Suprapubic skin (tissue), 4 donors: ENCODE data around the gene EYS. TPM values are rescaled to one million over a fixed set of nuclear protein-coding genes. Genes with fewer than 3 reads are reported as not detected.

Experiments
- DNase-seq, 2 donors: peaks; one replicate each; pipeline ENCODE4 v3.0.0-alpha.2; 2019; ENCODE audit warnings: low spot score in 2 of 2
- H3K27ac ChIP-seq: fragments of 200-600 bp; sonication (generic); one replicate; pipeline ENCODE4 v1.5.1; 2019
- H3K27me3 ChIP-seq: fragments of 200-600 bp; sonication (generic); one replicate; pipeline ENCODE4 v1.5.1; 2019
- H3K36me3 ChIP-seq: fragments of 200-600 bp; sonication (generic); one replicate; pipeline ENCODE4 v1.5.1; 2019
- H3K4me1 ChIP-seq: fragments of 200-600 bp; sonication (generic); one replicate; pipeline ENCODE4 v1.5.1; 2019
- H3K4me3 ChIP-seq: fragments of 200-600 bp; sonication (generic); one replicate; pipeline ENCODE4 v1.5.1; 2019; ENCODE audit warnings: mild to moderate bottlenecking
- H3K9me3 ChIP-seq: fragments of 200-600 bp; sonication (generic); one replicate; pipeline ENCODE4 v1.5.1; 2019
- EP300 ChIP-seq: sonication (generic); formaldehyde crosslinking; IDR thresholded peaks from one replicate; pipeline ENCODE4 v1.6.1; 2017; ENCODE audit warnings: antibody characterized with exemption
- POLR2A ChIP-seq, 2 donors: fragments of 450-650 bp; IDR thresholded peaks; one replicate each; pipeline ENCODE4 v1.6.1; 2017; ENCODE audit warnings: antibody characterized with exemption in 2 of 2, mild to moderate bottlenecking in 2 of 2, moderate library complexity in 2 of 2
- POLR2AphosphoS5 ChIP-seq, 3 donors: sonication (generic); formaldehyde crosslinking; IDR thresholded peaks; one replicate each; pipeline ENCODE4 v1.6.1; 2017; ENCODE audit warnings: antibody characterized with exemption in 3 of 3
- WGBS: methylation state at CpG from one replicate; pipeline ENCODE4 v1.1.5; 2018; 5-methylcytosine and 5-hydroxymethylcytosine counted together
- total RNA-seq, 4 donors: library from RNA; depleted of rRNA; stranded (reverse); fragments of >200 nt; gene quantifications; one replicate each; pipeline ENCODE4 v1.1.0, GENCODE V29; 2016
- TF ChIP-seq, protein P1 (sequence below), 2 donors: fragments of 200-600 bp in 1 of 2; fragments of 450-650 bp in 1 of 2; sonication (generic) in 1 of 2; IDR thresholded peaks; one replicate each; pipeline ENCODE4 v1.5.1; 2016 to 2019; ENCODE audit warnings: antibody characterized with exemption in 2 of 2, mild to moderate bottlenecking in 1 of 2, moderate library complexity in 1 of 2

The EYS gene
- total RNA-seq, 4 donors from 2014 or later, result not detected

DNA sequence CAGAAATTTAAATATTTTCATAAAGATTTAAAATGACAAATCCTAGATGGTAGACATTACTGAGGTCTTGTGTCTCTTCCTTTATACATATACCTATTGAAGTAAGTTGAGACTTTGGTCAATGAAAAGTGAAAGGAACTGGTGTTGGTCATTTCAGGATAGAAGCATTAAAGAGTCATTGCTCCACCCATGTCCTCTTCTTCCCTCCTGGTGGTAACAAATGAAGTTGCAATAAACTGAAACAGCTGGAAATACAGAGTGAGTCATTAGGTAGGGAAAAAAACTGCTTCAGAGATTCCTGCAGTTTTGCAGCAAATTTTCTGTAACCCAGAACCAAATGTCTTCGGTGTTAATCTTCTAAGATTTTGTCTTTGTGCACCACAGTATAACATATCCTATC, 448.0 kb downstream of the EYS start:
- H3K27ac ChIP-seq, result no peak overlapping the region
- no peaks in the 10 kb centered on the region for H3K36me3 ChIP-seq
- no peaks in the 10 kb centered on the region for H3K4me1 ChIP-seq
- TF ChIP-seq EP300 (no peak), POLR2A (IDR thresholded peaks at IDR 0.05) (no peak)
- TF ChIP-seq, protein P1, sequence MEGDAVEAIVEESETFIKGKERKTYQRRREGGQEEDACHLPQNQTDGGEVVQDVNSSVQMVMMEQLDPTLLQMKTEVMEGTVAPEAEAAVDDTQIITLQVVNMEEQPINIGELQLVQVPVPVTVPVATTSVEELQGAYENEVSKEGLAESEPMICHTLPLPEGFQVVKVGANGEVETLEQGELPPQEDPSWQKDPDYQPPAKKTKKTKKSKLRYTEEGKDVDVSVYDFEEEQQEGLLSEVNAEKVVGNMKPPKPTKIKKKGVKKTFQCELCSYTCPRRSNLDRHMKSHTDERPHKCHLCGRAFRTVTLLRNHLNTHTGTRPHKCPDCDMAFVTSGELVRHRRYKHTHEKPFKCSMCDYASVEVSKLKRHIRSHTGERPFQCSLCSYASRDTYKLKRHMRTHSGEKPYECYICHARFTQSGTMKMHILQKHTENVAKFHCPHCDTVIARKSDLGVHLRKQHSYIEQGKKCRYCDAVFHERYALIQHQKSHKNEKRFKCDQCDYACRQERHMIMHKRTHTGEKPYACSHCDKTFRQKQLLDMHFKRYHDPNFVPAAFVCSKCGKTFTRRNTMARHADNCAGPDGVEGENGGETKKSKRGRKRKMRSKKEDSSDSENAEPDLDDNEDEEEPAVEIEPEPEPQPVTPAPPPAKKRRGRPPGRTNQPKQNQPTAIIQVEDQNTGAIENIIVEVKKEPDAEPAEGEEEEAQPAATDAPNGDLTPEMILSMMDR (IDR thresholded peaks at IDR 0.05), result no peak
- DNase-seq, result no peak
- no peaks in the 10 kb centered on the region for H3K9me3 ChIP-seq
- no peaks in the 10 kb centered on the region for H3K27me3 ChIP-seq
- 86% methylated on average over 1 of the region's 1 CpG for WGBS
- H3K4me3 ChIP-seq, result no peak overlapping the region

DNA sequence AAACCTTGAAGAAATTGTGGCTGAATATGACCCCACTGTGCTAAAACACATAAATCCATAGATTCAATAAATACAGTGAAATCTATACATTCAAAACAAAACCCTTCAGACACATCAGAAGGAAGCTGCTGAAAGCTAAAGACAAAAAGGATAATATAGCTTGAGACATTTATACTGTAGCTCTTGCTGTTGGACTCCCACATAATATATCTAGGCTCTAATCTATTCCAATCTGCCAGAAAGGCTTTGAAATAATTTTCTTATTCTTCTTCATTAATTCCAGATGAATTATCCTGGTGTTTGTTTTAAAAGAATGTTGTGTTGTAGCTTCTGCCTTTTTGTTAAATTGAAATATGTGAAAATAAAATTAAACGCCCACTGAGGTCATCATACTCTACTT, 454.0 kb downstream of the EYS start:
- H3K9me3 ChIP-seq, result no peaks in the 10 kb centered on the region
- H3K27ac ChIP-seq, result no peak overlapping the region
- WGBS, result 56% methylated on average over 1 of the region's 1 CpG
- no peaks in the 10 kb centered on the region for H3K27me3 ChIP-seq
- H3K36me3 ChIP-seq, result no peaks in the 10 kb centered on the region
- DNase-seq, result no peak
- H3K4me1 ChIP-seq, result no peaks in the 10 kb centered on the region
- TF ChIP-seq POLR2AphosphoS5 (IDR thresholded peaks at IDR 0.05) (no peak), POLR2A (IDR thresholded peaks at IDR 0.05) (no peak), EP300 (no peak)
- TF ChIP-seq, protein P1 (IDR thresholded peaks at IDR 0.05), result no peak
- no peak overlapping the region for H3K4me3 ChIP-seq

DNA sequence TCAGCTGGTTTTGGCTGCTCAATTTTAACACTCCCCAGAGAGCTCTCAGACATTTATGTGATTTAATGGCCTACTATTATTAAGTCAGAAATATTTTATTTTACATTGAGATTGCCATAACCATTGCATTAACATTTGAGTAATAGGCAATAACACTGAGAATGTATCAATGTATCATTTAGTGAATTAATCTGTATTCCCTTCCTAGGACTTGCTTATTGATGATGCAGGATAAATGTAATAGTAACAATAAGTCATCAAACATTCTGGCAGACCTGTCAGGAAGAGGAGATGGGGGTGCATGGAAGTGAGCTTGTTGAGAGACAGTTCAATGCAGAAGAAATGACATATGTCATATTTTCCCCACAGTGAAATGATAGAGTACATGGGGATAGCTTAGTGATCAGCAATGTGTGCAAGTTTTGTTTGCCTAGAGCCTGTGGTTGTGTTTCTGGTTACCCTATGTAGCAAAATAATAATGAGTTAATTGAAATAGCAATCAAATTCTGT, 458.9 kb downstream of the EYS start:
- no peaks in the 10 kb centered on the region for H3K9me3 ChIP-seq
- H3K4me1 ChIP-seq, result no peaks in the 10 kb centered on the region
- TF ChIP-seq EP300, result no peak
- TF ChIP-seq, protein P1 (IDR thresholded peaks at IDR 0.05), result no peak
- TF ChIP-seq POLR2A (IDR thresholded peaks at IDR 0.05), result no peak
- no peak for TF ChIP-seq POLR2AphosphoS5 (IDR thresholded peaks at IDR 0.05)
- H3K27ac ChIP-seq, result no peak overlapping the region
- no peaks in the 10 kb centered on the region for H3K27me3 ChIP-seq
- no peak overlapping the region for H3K4me3 ChIP-seq
- DNase-seq, result no peak
- no peaks in the 10 kb centered on the region for H3K36me3 ChIP-seq

DNA sequence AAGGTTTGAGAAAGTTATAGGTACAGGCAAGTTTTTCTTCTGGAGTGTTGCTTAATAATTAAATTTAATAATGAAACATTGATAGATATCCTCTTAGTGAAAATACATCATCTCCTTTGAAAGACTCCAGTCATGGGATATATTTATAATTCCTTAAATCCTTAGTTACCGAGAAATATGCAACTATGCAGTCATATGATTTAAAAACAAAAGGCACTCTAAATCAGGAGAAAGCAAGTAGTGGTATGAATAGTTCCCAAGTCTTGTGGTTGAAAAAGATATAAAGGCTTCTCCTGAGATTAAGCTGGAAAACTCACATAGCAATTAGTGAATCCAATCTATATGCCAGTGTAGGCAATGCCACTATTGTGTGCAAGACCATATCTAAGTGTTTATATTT, 475.4 kb downstream of the EYS start:
- no peak overlapping the region for H3K27ac ChIP-seq
- H3K4me3 ChIP-seq, result no peak overlapping the region
- 73% methylated on average over 1 of the region's 1 CpG for WGBS
- no peaks in the 10 kb centered on the region for H3K9me3 ChIP-seq
- no peak for DNase-seq
- no peak for TF ChIP-seq POLR2A (IDR thresholded peaks at IDR 0.05)
- TF ChIP-seq, protein P1 (IDR thresholded peaks at IDR 0.05), result no peak
- TF ChIP-seq EP300, result no peak
- no peak for TF ChIP-seq POLR2AphosphoS5 (IDR thresholded peaks at IDR 0.05)
- no peaks in the 10 kb centered on the region for H3K36me3 ChIP-seq
- no peaks in the 10 kb centered on the region for H3K27me3 ChIP-seq
- no peaks in the 10 kb centered on the region for H3K4me1 ChIP-seq

- Histone ChIP-seq H3K4me1 (no peaks in the 10 kb centered on the region), H3K4me3 (no peak overlapping the region), H3K36me3 (no peaks in the 10 kb centered on the region), H3K27ac (no peak overlapping the region), H3K9me3 (no peaks in the 10 kb centered on the region), H3K27me3 (no peaks in the 10 kb centered on the region)
- DNase-seq, result no peak
- WGBS, result 8% methylated on average over 1 of the region's 1 CpG
- TF ChIP-seq POLR2AphosphoS5 (IDR thresholded peaks at IDR 0.05), result no peak
Observed at GRCh38 chr6:65229825-65230224, 477.2 kb downstream of the EYS start.

DNA sequence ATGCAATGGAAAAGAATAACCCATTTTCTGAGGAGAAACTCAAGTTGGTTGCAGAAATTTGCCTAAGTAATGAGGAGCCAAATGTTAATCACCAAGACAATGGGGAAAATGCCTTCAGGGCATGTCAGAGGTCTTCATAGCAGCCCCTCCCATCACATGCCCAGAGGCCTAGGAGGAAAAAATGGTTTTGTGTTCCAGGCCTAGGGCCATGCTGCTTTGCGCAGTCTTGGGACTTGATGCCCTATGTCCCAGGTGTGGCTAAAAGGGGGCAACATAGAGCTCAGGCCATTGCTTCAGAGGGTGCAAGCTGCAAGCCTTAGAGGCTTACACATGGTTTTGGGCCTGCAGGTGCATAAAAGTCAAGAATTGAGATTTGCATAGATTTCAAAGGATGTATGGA, 485.9 kb downstream of the EYS start:
- 100% methylated on average over 1 of the region's 1 CpG for WGBS
- no peak for TF ChIP-seq POLR2A (IDR thresholded peaks at IDR 0.05)
- no peak for TF ChIP-seq POLR2AphosphoS5 (IDR thresholded peaks at IDR 0.05)
- TF ChIP-seq EP300, result no peak
- TF ChIP-seq, protein P1 (IDR thresholded peaks at IDR 0.05), result no peak
- no peaks in the 10 kb centered on the region for H3K4me1 ChIP-seq

More for the DNA sequence above, 485.9 kb downstream of the EYS start:
- H3K27me3 ChIP-seq, result no peaks in the 10 kb centered on the region
- H3K27ac ChIP-seq, result no peak overlapping the region
- H3K4me3 ChIP-seq, result no peak overlapping the region
- no peak for DNase-seq
- H3K36me3 ChIP-seq, result no peaks in the 10 kb centered on the region
- no peaks in the 10 kb centered on the region for H3K9me3 ChIP-seq
